Bladder microvascular endothelial cell (primary cell): ENCODE data around the gene TEX28. TPM values are rescaled to one million over a fixed set of nuclear protein-coding genes. Genes with fewer than 3 reads are reported as not detected.

Experiments
- total RNA-seq: library from RNA; depleted of rRNA; stranded (reverse); fragments of >200 nt; gene quantifications from 2 replicates; pipeline ENCODE4 v1.2.3, GENCODE V29; 2014

Gene TEX28, protein sequence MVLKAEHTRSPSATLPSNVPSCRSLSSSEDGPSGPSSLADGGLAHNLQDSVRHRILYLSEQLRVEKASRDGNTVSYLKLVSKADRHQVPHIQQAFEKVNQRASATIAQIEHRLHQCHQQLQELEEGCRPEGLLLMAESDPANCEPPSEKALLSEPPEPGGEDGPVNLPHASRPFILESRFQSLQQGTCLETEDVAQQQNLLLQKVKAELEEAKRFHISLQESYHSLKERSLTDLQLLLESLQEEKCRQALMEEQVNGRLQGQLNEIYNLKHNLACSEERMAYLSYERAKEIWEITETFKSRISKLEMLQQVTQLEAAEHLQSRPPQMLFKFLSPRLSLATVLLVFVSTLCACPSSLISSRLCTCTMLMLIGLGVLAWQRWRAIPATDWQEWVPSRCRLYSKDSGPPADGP
- 0.16 TPM in 1 of 2 replicates, not detected in the other for total RNA-seq

DNA sequence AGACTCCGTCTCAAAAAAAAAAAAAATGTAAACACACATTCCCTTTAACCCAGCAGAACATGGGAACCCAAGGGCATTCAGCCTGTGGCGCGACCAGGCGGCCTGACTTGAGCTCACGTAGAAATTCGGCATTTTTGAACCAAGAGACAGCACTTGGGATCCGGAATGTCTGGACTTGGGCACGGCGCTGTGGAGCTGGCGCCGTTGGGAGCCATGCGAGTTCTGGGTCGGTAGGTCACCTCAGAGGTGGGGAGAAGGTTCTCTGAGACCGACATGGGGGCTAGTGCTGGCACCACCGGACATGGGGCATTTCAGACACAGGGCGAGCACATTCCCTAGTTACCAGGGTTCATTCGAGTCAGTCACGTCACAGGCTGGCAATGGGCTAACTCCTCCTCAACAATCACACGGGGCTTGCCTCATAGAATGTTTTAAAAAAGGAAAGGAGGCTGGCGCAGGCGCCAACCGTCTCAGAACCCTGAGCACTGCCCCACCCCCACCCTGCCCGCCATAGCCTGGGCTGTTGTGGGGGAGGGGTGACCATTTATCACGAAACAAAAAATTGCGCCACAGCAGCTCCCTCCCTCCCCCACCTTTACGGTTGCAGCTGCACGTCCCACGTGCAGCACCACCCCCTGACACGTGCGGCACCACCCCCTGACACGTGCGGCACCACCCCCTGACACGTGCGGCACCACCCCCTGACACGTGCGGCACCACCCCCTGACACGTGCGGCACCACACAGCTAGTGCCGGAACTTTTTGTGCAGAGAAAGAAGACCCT is at the start of gene TEX28:
Gene TEX28 (minus strand): TSS at position 334 of the 784 bp plus-strand sequence. CDS start 3,007 bp downstream, outside the sequence.

DNA sequence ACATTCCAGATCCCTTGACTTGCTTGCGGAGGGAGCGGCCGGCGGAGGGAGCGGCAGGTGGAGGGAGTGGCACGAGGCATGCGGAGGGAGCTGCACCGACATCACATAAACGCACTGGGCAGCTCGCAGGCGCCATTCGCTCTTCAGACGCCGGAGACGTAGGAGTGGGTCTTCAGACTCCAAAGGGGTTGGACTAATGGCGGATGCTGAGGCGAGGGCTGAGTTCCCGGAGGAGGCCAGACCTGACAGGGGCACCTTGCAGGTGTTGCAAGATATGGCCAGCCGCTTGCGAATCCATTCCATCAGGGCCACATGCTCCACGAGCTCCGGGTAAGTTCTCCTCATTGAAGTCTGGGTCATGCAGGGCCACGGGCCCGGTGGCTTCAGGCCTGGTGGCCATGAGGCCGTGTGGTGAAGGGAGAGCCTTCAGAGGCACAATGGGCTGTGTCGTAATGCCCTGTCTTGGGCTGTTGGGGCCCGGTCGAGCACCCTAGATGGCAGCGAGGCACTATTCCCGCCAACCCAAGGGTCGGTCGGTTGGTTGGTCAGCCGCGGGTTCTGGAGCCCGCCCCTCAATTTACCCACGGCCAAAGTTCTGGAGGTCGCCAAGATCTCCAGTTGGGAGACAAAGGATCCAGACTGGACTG is 863 bp upstream of the TEX28 start, which contains the start of gene TKTL1:
Gene TKTL1 (plus strand): TSS at position 132 of the 647 bp plus-strand sequence. CDS start 65 bp downstream, at position 197.

DNA sequence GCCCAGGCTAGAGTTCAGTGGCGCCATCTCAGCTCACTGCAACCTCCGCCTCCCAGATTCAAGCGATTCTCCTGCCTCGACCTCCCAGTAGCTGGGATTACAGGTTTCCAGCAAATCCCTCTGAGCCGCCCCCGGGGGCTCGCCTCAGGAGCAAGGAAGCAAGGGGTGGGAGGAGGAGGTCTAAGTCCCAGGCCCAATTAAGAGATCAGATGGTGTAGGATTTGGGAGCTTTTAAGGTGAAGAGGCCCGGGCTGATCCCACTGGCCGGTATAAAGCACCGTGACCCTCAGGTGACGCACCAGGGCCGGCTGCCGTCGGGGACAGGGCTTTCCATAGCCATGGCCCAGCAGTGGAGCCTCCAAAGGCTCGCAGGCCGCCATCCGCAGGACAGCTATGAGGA is 37.6 kb downstream of the TEX28 start, which contains the start of gene OPN1MW3:
Gene OPN1MW3 (plus strand): TSS at position 301 of the 400 bp plus-strand sequence. CDS start 38 bp downstream, at position 339.

Other genes starting within 250 kb of the TEX28 start
- 12.3 and 34.4 TPM in 2 replicates for gene MECP2, start 197.4 kb downstream of the TEX28 start, total RNA-seq
- not detected in 2 replicates for gene OPN1LW, start 150.9 kb downstream of the TEX28 start, total RNA-seq
- gene OPN1MW, start 112.5 kb downstream of the TEX28 start, total RNA-seq = 0.25 TPM in 1 of 2 replicates, not detected in the other
- gene OPN1MW2, start 75.4 kb downstream of the TEX28 start, total RNA-seq = not detected in 2 replicates
- not detected in 2 replicates for gene OPN1MW3, start 37.5 kb downstream of the TEX28 start, total RNA-seq
- gene TKTL1, start 671 bp upstream of the TEX28 start, total RNA-seq = under 0.01 and 0.31 TPM in 2 replicates
- 1,640 and 2,434 TPM in 2 replicates for gene FLNA, start 79.5 kb upstream of the TEX28 start, total RNA-seq
- gene EMD, start 84.2 kb upstream of the TEX28 start, total RNA-seq = 16.6 and 18.8 TPM in 2 replicates
- 2,048 and 2,051 TPM in 2 replicates for gene RPL10, start 103.3 kb upstream of the TEX28 start, total RNA-seq
- 70.6 and 90.2 TPM in 2 replicates for gene DNASE1L1, start 114.1 kb upstream of the TEX28 start, total RNA-seq
- gene TAFAZZIN, start 116.4 kb upstream of the TEX28 start, total RNA-seq = 20.9 and 23.9 TPM in 2 replicates
- 54.4 and 128 TPM in 2 replicates for gene ATP6AP1, start 133.6 kb upstream of the TEX28 start, total RNA-seq
- gene GDI1, start 142.0 kb upstream of the TEX28 start, total RNA-seq = 36.4 and 99.2 TPM in 2 replicates
- 64.9 and 118 TPM in 2 replicates for gene FAM50A, start 149.0 kb upstream of the TEX28 start, total RNA-seq
- gene PLXNA3, start 163.2 kb upstream of the TEX28 start, total RNA-seq = 7.9 and 13.3 TPM in 2 replicates
- 11.2 and 11.5 TPM in 2 replicates for gene LAGE3, start 184.2 kb upstream of the TEX28 start, total RNA-seq
- gene UBL4A, start 191.5 kb upstream of the TEX28 start, total RNA-seq = 37.1 and 49.5 TPM in 2 replicates
- 9.7 and 22.1 TPM in 2 replicates for gene SLC10A3, start 195.5 kb upstream of the TEX28 start, total RNA-seq
- 17.6 and 45.2 TPM in 2 replicates for gene FAM3A, start 221.1 kb upstream of the TEX28 start, total RNA-seq